HG02588 (cell line): Measurements from ENCODE around the gene ZSCAN5B.
"Not testable (repeated sequence)": the region's sequence is repeated elsewhere in the genome, so short reads cannot be mapped to it uniquely, and the experiment has no call there.

Experiments used
- ATAC-seq: cut with Tn5 transposase; IDR thresholded peaks from one replicate; pipeline ENCODE4 v1.9.1; 2021; ENCODE audit warnings: mild to moderate bottlenecking, moderate library complexity; ENCODE audit not compliant: unreplicated experiment

Gene ZSCAN5B

DNA sequence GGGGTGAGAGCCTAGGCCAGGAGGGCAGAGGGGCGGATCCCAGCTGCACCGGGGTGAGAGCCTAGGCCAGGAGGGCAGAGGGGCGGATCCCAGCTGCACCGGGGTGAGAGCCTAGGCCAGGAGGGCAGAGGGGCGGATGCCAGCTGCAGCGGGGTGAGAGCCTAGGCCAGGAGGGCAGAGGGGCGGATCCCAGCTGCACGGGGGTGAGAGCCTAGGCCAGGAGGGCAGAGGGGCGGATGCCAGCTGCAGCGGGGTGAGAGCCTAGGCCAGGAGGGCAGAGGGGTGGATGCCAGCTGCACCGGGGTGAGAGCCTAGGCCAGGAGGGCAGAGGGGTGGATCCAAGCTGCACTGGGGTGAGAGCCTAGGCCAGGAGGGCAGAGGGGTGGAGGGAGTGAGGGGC, 21.3 kb downstream of the ZSCAN5B start:
- not testable (repeated sequence) for ATAC-seq

DNA sequence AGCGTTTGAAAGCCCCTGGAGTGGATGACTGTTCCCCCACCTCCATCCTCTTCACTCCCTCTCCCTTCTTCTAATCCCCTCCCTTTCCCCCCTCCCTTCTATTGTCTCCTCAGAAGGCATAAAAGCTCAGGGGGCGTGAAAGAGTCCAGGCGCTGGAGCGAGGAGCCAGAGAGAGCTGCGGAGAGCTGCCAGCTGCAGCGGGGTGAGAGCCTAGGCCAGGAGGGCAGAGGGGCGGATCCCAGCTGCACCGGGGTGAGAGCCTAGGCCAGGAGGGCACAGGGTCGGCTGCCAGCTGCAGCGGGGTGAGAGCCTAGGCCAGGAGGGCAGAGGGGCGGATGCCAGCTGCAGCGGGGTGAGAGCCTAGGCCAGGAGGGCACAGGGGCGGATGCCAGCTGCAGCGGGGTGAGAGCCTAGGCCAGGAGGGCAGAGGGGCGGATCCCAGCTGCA, 21.7 kb downstream of the ZSCAN5B start, which contains the start of gene GALP:
Gene GALP (plus strand): TSS at position 148 of the 447 bp plus-strand sequence. CDS start 1,101 bp downstream, outside the sequence.
- not testable (repeated sequence) for ATAC-seq

- no peak for ATAC-seq
These were observed 23.0 kb downstream of the ZSCAN5B start for GRCh38 chr19:56174550-56174949.

- no peak for ATAC-seq
These were observed 23.5 kb downstream of the ZSCAN5B start for GRCh38 chr19:56174086-56174485.

DNA sequence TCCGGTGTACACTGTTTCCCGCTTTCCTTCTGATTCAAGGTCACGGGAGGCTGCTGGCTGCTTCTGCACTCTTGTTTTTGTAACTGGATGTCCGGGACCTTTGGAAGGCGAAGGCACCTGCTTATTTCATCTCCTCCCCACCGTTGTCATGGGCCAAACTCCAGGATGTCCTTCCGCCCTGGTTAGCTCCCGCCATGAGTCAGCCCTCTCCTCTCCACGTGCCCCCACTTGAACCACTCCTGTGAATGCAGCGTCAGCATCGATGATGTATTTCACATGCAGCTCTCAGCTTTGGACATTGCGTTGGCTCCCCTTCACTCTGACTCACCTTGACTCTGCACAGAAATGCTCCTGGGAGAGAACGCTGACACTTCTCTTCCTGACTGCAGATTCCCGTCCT, 27.3 kb downstream of the ZSCAN5B start:
- no peak for ATAC-seq

- ATAC-seq = no peak
These were observed 30.5 kb downstream of the ZSCAN5B start for GRCh38 chr19:56167064-56167578.

DNA sequence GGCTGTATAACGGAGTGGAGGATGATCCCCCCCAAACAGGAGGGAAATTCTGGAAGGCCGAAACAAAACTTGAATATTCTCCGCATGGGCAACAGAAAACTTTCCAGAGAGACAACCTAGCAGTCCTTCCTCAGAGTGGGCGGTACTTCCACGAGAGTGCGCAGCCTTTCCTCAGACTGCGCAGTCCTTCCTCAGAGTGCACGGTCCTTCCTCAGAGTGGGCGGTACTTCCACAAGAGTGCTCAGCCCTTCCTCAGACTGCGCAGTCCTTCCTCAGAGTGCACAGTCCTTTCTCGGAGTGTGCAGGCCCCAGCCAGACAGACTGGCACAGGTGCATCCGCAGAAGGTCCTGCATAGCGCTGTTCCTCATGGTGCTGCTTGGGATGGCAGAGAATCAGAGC, 34.5 kb downstream of the ZSCAN5B start:
- ATAC-seq = no peak

GRCh38 chr19:56162258-56162657, 35.3 kb downstream of the ZSCAN5B start:
- ATAC-seq = no peak

DNA sequence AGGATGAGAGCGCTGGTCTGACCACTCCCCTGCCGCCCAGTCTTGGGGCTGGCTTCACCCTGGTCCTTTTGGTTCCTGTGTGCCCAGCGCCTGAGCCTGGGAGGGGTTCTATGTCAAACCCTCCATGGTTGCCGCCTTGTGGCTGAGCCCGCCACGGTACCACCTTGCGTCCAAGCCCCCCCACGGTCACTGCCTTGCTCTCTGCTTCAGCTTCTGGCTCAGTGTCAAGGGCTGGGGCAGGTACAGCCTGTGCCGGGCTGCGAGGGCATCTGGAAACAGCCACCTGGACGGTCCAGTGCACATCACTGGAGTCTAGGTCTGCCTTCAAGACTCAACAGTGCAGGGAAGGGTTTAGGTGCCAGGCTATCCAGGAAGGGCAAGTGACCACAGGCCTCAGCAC, 36.0 kb downstream of the ZSCAN5B start:
- ATAC-seq = no peak

DNA sequence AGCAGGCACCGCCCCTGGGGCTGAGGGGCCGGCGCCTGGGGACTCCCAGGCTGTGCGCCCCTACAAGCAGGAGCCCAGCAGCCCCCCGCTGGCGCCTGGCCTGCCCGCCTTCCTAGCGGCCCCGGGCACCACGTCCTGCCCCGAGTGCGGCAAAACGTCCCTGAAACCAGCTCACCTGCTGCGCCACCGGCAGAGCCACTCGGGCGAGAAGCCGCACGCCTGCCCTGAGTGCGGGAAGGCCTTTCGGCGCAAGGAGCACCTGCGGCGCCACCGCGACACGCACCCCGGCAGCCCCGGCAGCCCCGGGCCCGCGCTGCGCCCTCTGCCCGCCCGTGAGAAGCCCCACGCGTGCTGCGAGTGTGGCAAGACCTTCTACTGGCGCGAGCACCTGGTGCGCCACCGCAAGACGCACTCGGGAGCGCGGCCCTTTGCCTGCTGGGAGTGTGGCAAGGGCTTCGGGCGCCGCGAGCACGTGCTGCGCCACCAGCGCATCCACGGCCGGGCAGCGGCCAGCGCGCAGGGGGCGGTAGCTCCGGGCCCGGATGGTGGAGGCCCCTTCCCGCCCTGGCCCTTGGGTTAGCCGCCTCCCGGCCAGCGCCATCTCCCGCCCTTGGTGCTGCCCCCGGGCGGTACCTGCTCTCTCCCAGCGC, 37.8 kb downstream of the ZSCAN5B start:
- ATAC-seq = no peak

- no peak for ATAC-seq
These were observed 38.5 kb downstream of the ZSCAN5B start for GRCh38 chr19:56159009-56159559.

GRCh38 chr19:56158170-56158757, 39.3 kb downstream of the ZSCAN5B start:
- ATAC-seq = no peak

DNA sequence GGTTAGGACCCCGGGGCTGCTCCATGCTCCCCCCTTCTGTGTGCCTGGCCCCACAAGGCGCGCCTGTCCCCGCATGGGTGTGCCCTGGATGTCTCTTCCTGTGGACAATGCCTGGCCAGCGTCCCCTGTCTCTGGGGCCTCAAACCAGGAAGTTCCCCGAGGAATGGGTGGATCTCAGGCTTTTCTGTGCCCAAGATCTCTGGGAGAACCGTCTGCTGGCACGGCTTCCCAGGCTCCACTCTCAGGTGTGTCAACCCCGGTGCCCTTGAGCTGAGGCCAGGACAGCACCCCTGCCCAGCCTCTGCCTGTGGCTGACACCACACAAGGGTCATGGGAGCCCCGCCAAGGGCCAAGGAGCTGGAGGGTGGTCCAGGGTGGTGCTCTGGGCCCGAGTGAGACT, 40.8 kb downstream of the ZSCAN5B start:
- ATAC-seq = no peak

- ATAC-seq = no peak
These were observed 42.4 kb downstream of the ZSCAN5B start for GRCh38 chr19:56155124-56155687.

DNA sequence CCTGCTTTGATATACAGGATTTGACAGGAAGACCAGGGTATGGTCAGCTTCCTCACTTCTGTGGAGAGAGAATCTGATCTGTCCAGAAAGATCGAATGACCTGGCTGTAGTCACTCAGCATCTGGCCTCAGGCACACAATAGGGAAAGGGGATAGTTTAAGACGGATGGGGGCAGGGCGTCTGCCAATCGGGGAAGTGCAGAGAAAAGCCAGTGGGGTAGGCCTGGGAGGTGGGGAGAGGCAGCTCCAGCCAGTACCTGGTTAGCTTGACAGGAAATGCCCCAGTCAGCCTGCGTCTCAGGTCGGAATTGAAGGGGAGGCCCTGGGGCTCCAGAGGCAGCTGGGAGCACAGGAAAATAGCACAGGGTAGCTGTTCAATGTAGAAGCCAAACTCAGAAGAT, 44.1 kb downstream of the ZSCAN5B start:
- ATAC-seq = no peak

DNA sequence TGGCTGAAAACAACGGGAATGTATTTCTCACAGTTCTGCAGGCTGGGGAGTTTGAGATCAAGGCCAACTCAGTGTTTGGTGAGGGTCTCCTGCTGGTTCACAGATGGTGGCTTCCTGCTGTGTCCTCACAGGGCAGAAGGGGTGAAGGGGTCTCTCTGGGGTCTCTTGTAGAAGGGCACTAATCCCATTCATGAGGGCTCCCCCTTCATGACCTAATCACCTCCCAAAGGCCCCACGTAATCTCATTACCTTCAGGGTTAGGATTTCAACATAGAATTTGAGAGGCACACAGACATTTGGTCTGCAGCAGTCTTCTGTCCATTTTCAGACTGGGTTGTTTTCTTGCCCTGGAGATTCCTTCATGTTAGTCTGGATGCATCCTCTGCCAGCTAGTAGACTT, 44.9 kb downstream of the ZSCAN5B start:
- ATAC-seq = no peak

DNA sequence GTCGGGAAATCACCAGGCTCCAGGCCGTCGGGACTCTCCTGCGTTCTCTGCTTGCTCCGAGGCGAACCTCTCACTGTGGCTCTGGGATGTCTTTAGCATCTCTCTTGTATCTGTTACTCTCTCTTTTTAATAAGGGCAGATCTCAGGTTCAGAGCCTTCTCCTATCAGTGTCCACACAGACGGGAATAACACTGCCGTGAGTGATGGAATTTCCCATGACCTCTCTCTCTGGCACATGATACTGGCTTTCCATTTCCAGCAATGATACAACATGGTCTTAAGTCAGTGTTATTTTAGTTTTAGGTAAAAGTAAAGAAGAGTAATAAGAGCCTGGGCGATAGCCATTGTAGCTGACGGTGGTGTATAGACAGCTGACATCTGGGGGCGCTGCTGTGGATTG, 47.2 kb downstream of the ZSCAN5B start:
- ATAC-seq = no peak

- ATAC-seq = no peak
These were observed 47.9 kb downstream of the ZSCAN5B start for GRCh38 chr19:56149656-56150038.

GRCh38 chr19:56148955-56149655, 48.5 kb downstream of the ZSCAN5B start:
- ATAC-seq = not testable (repeated sequence)

GRCh38 chr19:56148096-56148495, 49.5 kb downstream of the ZSCAN5B start:
- ATAC-seq = no peak

GRCh38 chr19:56147307-56147706, 50.3 kb downstream of the ZSCAN5B start:
- ATAC-seq = no peak
